Measurements from ENCODE around the gene ARHGEF11. TPM values are rescaled to one million over a fixed set of nuclear protein-coding genes. Genes with fewer than 3 reads are reported as not detected.
A peak's percentile ranks its signal among the peaks of the same experiment; 100 is the strongest.

ARHGEF11 gene
- total and polyA plus RNA-seq, 4 donors = 14.2 to 44.1 (median 31.9) TPM

DNA sequence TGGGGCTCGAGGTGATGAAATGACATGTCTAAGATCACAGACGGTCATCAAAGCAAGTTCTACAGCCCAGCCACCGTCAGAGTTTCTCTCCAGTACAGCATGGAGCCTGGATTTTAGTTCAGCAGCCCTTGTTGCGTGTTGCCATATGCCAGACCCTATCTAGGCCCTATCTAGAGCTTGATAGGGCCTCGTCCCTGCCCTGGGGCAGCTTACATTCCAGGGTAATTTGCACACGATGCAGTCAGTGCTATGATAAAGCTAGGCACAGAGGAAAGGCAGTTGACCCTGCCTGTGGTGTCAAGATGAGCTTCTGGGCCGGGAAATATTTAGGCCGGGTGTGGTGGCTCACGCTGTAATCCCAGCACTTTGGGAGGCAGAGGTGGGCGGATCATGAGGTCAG is 35.2 kb upstream of the ARHGEF11 start:
- Histone ChIP-seq H3K27ac (ENCODE audit: low read depth in 1 of 2, low read length in 1 of 2) (no peak overlapping the region), H3K4me1 (ENCODE audit: control insufficient read depth in 5 of 5, insufficient read depth in 5 of 5, low read length in 5 of 5) (no peaks in the 10 kb centered on the region), H3K36me3 (ENCODE audit: control insufficient read depth in 4 of 4, insufficient read depth in 4 of 4, low read length in 4 of 4) (no peaks in the 10 kb centered on the region), H3K9ac (ENCODE audit: insufficient read depth in 1 of 2, low read length in 2 of 2) (no peak overlapping the region), H3K27me3 (ENCODE audit: control insufficient read depth in 3 of 3, insufficient read depth in 3 of 3, low read length in 2 of 3) (peaks cover 0 to 5% (median 0%) of the 10 kb centered on the region in 3 donors), H3K9me3 (ENCODE audit: control insufficient read depth in 4 of 4, insufficient read depth in 3 of 4, low read length in 3 of 4) (no peaks in the 10 kb centered on the region), H3K4me3 (no peak overlapping the region)
- WGBS, 2 donors = 90 to 92% methylated on average over 10 of the region's 10 CpGs
- ATAC-seq (ENCODE audit: insufficient read depth, low FRiP score) (no peak), DNase-seq (no peak)
- TF ChIP-seq, protein P1, sequence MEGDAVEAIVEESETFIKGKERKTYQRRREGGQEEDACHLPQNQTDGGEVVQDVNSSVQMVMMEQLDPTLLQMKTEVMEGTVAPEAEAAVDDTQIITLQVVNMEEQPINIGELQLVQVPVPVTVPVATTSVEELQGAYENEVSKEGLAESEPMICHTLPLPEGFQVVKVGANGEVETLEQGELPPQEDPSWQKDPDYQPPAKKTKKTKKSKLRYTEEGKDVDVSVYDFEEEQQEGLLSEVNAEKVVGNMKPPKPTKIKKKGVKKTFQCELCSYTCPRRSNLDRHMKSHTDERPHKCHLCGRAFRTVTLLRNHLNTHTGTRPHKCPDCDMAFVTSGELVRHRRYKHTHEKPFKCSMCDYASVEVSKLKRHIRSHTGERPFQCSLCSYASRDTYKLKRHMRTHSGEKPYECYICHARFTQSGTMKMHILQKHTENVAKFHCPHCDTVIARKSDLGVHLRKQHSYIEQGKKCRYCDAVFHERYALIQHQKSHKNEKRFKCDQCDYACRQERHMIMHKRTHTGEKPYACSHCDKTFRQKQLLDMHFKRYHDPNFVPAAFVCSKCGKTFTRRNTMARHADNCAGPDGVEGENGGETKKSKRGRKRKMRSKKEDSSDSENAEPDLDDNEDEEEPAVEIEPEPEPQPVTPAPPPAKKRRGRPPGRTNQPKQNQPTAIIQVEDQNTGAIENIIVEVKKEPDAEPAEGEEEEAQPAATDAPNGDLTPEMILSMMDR (IDR thresholded peaks at IDR 0.05; ENCODE audit: control extremely low read depth, extremely low read depth) = no peak

GRCh38 chr1:157077394-157077793 is 31.9 kb upstream of the ARHGEF11 start:
- 94 to 100% methylated on average over 1 of the region's 1 CpG for WGBS, 2 donors
- peaks cover 0 to 5% (median 0%) of the 10 kb centered on the region in 3 donors for H3K27me3 ChIP-seq (ENCODE audit: control insufficient read depth in 3 of 3, insufficient read depth in 3 of 3, low read length in 2 of 3)
- TF ChIP-seq, protein P1 (IDR thresholded peaks at IDR 0.05; ENCODE audit: control extremely low read depth, extremely low read depth) = no peak
- no peak overlapping the region for H3K4me3 ChIP-seq
- ATAC-seq (ENCODE audit: insufficient read depth, low FRiP score) (no peak), DNase-seq (no peak)
- H3K4me1 ChIP-seq (ENCODE audit: control insufficient read depth in 5 of 5, insufficient read depth in 5 of 5, low read length in 5 of 5) = no peaks in the 10 kb centered on the region
- H3K9me3 ChIP-seq (ENCODE audit: control insufficient read depth in 4 of 4, insufficient read depth in 3 of 4, low read length in 3 of 4) = no peaks in the 10 kb centered on the region
- no peak overlapping the region for H3K27ac ChIP-seq (ENCODE audit: low read depth in 1 of 2, low read length in 1 of 2)
- H3K36me3 ChIP-seq (ENCODE audit: control insufficient read depth in 4 of 4, insufficient read depth in 4 of 4, low read length in 4 of 4) = no peaks in the 10 kb centered on the region
- no peak overlapping the region for H3K9ac ChIP-seq (ENCODE audit: insufficient read depth in 1 of 2, low read length in 2 of 2)

GRCh38 chr1:157073944-157074685 is 28.6 kb upstream of the ARHGEF11 start:
- ATAC-seq (ENCODE audit: insufficient read depth, low FRiP score) (no peak), DNase-seq (peak; percentile 78 to 85 (median 81))
- TF ChIP-seq, protein P1 (IDR thresholded peaks at IDR 0.05; ENCODE audit: control extremely low read depth, extremely low read depth) = peak; percentile 39
- no peak overlapping the region for H3K9ac ChIP-seq (ENCODE audit: insufficient read depth in 1 of 2, low read length in 2 of 2)
- H3K4me3 ChIP-seq = no peak overlapping the region
- H3K9me3 ChIP-seq (ENCODE audit: control insufficient read depth in 4 of 4, insufficient read depth in 3 of 4, low read length in 3 of 4) = no peaks in the 10 kb centered on the region
- no peak overlapping the region for H3K27ac ChIP-seq (ENCODE audit: low read depth in 1 of 2, low read length in 1 of 2)
- WGBS, 2 donors = 26 to 29% methylated on average over 35 of the region's 35 CpGs
- no peaks in the 10 kb centered on the region for H3K36me3 ChIP-seq (ENCODE audit: control insufficient read depth in 4 of 4, insufficient read depth in 4 of 4, low read length in 4 of 4)
- H3K27me3 ChIP-seq (ENCODE audit: control insufficient read depth in 3 of 3, insufficient read depth in 3 of 3, low read length in 2 of 3) = peaks cover 0 to 5% (median 2%) of the 10 kb centered on the region in 3 donors
- H3K4me1 ChIP-seq (ENCODE audit: control insufficient read depth in 5 of 5, insufficient read depth in 5 of 5, low read length in 5 of 5) = no peaks in the 10 kb centered on the region

All from lung (tissue), 12 donors.